AG08395 (cell line): ENCODE results near the gene DOK4.
"Not testable (repeated sequence)": the region's sequence is repeated elsewhere in the genome, so short reads cannot be mapped to it uniquely, and the experiment has no call there.

Experiments used
- DNase-seq: peaks from one replicate; pipeline ENCODE4 v3.0.0; 2012; ENCODE audit warnings: mixed read lengths, low spot score

DOK4 gene

DNA sequence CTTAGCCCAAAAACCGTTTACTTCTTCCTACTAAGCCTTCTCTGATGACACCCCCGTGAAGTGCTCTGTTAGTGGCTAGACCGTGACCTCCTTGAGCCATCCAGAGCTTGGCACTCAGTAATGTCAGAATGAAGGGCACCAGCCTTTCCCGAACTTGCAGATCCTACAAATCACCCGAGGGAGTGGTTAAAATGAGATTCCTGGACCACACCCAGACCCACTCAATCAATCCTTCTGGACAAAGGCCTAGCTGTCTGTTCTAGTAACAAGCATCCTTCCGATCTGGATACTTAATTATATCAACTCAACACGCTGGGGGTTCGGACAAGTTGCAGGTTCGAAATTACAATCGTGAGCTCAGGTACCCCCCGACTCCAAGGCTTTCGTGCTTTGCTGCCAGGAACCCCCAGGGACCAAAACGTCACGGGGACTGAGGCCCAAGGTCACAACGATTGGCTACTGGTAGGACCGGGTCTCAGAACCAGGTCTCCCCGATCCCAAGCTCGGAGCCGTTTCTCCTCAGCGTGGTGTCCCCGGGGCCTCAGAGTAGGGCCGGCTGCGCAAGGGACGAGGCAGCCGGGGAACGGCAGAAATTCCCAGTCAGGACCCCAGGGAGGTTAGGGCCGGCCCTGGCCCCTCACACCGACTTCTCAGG lies 39.6 kb downstream of the DOK4 start:
- DNase-seq = peak; percentile 53

DNA sequence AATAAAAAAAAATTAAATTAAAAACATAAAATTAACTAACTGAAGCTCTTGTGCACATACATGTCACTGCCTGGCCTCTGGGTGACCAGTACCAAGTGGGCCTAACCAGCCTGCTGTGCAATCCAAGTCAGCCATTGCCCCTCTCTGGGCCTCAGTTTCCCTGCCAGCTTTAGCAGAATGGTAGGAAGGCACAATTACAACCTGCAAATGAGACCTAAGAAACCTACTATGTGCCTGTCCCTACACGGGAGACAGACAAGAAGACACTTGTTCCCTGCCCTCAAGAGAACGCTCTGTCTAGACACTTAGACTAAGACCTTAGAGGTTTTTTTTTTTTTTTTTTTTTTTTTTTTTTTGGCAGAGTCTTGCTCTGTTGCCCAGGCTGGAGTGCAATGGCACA lies 40.8 kb downstream of the DOK4 start:
- DNase-seq = no peak

DNA sequence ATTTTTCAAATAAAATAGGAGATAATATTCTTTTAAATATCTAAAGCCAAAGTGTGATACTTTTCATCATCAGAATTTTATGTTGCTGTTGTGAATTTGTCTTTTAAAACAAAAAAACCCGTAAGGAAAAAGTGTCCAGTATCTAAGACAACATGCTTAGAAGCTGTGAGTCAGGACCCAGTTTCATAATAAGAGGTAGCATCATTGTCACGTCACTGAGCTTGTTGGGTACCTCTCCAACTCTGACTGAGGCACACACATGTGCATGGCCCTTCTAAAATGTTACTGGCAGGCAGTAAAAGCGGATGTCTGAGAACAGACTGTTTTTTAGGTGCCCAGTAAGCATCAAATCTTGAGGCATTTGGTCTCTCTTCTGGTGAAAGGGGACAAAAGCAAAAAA lies 41.6 kb downstream of the DOK4 start:
- DNase-seq = peak; percentile 56

DNA sequence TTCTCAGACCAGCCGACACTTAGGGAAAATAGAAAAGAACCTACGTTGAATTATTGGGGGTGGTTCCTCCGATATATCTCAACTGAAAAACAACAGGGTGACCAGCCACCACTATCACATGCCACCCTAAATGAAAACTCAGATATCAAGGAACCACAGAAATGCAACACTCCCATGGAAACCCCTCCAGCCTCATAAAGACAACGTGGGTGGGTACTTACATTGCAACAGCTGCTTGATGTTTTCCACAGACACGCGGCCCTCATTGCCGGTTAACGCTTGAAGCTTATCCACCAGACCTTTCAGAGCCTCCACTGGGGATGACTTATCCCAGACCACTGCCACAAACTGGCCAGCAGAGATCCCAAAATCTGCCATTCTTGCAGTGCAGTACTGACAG lies 45.7 kb downstream of the DOK4 start:
- not testable (repeated sequence) for DNase-seq

DNA sequence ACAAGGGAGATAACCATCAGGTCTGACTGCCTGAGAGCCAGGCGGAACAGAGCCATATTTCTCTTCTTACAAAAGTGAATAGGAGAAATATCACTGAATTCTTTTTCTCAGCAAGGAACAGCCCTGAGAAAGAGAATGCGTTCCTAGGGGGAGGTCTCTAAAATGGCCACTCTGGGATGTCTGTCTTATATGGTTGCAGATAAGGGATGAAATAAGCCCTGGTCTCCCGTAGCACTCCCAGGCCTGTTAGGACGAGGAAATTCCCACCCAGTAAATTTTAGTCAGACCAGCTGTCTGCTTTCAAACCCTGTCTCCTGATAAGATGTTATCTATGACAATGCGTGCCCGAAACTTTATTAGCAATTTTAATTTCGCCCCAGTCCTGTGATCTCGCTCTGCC lies 46.3 kb downstream of the DOK4 start:
- DNase-seq = not testable (repeated sequence)

DNA sequence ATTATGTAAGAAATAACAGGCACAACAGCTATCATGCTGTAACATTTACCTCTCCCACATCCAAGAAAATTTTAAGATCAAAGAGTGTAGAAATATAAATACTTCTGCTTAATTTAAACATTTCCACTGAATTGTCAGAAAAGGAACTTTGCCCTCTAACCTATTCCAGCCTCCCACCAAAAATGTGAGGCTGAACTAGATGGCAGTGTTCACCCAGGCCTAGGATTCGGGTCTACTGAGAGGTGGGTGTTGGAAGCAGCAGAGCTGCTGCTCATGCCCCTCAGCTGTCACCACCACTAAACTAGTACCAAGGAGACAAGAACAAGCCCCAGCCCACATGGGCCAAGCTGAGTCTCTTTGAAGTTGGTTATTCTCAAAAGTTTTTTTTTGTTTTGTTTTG lies 50.5 kb downstream of the DOK4 start:
- no peak for DNase-seq

DNA sequence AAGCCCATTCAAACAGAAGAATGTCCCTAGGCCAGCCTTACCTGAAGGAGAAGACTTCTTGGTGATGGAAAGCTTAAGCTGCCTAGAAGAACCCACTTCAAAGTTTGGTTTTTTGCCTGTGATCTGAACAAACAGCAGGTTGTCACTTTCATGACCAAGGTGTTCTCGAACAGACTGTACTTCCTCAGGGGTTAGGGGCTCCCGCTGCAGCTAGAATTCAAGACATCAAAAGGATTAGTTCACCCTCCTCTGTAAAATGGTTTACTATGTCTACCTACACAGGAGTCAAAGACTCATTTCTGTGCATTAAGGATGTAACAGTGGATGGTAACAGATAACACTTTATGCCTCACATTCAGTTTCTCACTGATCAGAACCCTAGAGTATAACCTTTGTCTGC lies 52.3 kb downstream of the DOK4 start:
- no peak for DNase-seq

DNA sequence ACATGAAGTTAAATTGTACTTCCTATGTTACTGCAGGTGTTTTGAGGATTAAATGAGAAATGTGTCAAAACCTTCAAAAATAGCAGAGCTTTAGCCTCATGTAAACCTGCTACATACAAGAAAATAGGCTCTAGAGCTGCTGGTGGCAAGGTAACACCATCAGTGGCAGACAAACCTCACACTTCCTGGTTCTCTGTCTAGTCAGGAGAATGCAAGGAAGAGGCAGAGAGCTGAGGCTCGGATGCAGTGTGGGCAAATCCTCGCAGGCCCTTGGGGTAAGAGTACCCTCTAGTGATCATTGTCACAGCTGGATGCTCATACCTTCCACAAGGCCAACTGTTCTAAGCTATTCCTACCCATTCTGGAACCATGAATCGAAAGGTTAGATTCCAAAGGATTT lies 53.3 kb downstream of the DOK4 start:
- DNase-seq = no peak

DNA sequence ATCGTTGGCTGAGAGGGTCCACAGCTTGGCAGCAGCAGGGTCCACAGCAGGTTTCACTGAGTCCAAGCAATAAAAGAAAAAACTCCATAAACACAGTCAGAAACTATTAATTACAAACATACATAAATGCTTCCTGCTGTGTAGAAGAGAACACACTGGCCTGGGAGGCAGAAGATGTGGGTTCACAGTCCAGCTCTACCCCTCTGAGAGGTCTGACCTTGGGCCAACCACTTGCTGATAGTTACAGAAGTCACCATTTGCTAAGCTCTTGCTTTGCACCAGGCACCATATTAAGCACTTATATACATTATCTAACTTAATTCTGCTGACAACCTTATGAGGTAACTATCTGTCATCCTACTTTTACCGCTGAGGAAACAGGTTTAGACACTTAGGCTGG lies 53.8 kb downstream of the DOK4 start:
- DNase-seq = no peak

DNA sequence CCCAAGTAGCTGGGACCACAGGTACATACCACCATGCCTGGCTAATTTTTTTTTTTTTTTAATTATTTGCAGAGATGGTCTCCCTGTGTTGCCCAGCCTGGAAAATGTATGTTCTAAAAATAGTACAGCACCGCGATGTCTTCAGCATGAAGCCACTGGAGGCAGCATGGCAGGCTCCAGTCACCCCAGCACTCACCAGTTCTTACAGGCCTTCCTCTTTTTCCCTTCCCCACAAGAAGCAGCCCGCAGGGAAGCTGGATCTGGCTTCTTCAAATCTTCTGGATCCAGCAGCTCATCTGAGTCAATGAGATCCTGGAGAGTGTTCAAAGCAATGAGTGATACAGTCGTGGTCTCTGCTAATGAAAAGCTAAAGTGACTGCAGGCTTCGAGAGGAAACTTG lies 55.3 kb downstream of the DOK4 start:
- DNase-seq = no peak

DNA sequence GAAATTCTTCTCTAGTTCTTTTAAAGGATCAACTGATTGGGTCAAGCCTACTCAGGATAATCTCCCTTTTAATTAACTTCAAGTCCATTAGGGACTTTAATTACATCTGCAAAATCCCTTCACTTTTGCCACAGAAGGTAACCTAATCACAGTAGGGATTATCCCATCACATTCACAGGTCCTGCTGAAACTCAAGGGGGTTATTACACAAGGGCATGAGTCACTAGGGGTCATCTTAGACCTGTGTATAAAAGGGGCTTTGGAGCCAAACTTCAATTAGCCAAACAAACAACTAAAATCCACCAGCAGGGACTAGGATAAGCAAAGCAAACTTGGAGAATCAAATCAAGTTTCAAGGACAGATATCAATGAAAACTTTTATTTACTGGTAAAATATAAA lies 58.5 kb downstream of the DOK4 start:
- no peak for DNase-seq

DNA sequence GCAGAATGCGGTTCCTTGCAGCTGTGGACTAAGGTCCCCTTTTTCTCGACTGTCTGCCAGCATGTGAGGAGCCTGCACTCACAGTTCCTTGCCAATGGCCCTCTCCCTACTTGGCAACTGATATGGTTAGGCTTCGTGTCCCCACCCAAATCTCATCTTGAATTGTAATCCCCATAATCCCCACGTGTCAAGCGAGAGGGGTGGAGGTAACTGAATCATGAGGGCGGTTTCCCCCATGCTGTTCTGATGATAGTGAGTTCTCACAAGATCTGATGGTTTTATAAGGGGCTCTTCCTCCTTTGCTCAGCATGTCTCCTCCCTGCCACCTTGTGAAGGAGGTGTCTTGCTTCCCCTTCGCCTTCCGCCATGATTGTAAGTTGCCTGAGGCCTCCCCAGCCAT lies 59.0 kb downstream of the DOK4 start:
- DNase-seq = no peak

DNA sequence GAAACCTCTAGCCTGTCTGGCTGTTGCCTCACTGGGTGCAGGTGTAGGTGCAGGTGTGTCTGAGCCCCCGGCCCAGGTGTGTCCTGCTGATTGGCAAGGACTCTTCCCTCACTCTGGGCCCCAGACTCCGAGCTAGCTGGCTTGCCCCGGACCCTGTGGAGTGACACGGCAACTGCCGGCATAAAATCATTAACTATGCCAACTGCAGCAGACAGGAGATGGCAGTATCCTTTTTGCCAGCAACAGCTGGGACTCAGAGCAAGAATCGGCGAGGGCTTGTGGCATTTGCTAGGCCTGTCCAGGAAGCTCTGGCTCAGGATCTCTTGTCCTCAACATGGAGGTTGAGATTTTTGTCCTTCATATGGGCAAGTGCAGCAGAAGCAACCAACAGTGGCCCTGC lies 59.9 kb downstream of the DOK4 start:
- no peak for DNase-seq

DNA sequence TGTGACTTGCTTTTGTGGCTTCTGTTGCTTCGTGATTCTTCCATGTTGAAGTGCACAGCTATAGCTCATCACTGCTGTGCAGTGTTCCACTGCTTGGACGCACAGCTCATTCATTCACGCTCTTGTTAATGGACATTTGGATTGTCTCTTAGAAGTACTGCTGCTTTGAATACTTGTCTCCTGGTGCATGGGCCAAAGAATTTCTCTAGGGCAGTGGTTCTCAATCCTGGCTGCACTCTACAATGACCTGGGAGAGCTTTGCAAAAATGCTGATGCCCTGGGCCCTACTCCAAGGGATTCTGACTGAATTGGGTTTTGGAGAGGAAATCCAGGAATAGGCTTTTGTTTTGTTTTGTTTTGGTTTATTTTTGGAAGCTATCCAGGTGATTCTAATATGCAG lies 61.7 kb downstream of the DOK4 start:
- no peak for DNase-seq

DNA sequence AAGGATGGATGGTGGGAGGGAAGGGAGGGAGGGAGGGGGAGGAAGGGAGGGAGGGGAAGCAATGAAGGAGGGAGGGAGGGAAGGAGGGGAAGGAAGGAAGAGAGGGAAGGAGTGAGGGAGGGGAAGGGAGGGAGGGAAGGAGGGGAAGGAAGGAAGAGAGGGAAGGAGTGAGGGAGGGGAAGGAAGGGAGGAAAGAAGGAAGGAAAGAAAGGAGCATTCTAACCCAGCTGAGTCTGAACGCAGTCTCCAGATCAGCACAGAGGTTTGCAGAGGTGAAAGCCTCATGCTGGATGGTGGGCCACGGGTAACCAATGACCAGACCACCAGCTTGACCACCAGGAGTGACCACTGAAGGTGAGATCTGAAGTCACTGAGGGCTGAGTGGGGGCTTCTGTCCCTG lies 63.1 kb downstream of the DOK4 start:
- DNase-seq = no peak

DNA sequence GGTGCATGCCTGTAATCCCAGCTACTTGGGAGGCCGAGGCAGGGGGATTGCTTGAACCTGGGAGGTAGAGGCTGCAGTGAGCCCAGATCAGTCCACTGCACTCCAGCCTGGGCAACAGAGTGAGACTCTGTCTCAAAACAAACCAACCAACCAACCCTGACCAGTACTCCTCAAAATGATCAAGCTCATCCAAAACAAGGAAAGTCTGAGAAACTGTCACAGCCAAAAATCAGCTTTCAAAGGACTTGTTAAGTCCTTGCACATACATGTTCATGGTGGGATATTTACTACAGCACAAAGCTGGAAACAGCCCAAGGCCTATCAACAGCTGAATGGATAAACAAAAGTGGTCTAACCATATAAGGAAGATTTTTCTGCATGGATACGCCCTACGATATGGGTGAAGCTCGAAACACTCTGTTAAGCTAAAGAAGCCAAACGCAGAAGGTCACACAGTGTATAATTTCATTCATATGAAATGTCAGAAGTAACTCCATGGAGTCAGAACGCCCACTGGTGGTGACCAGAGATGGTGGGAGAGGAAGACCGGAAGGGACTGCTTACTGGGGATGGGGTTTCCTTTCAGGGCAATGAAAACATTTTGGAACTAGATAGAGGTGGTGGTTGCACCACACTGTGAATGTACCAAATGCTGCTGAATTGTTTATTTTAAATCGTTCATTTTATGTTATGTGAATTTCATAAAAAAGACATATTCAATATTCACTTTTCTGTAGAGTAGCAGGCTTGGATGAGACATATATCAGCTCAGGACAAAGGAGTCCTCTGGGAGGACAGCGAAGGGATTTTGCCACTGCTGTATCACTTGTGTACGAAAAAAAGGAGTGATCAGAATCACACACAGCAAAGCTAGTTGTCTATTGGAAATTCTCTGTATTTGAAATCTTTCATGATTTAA lies 64.0 kb downstream of the DOK4 start:
- DNase-seq = peak; percentile 51
